Limb (tissue), 2 donors: ENCODE data around the gene AASS.

Experiments used
- DNase-seq, 2 donors: peaks; one replicate each; pipeline ENCODE4 v3.0.0-alpha.2; 2016; ENCODE audit errors: extremely low spot score in 2 of 2

Gene AASS

GRCh38 chr7:122123746-122124145 lies 20.3 kb downstream of the AASS start:
- no peak for DNase-seq

- no peak for DNase-seq
These were observed 25.3 kb downstream of the AASS start for GRCh38 chr7:122118757-122119156.

- no peak for DNase-seq
These were observed 41.0 kb downstream of the AASS start for GRCh38 chr7:122103064-122103463.

- no peak for DNase-seq
These were observed 44.0 kb downstream of the AASS start for GRCh38 chr7:122100021-122100420.

GRCh38 chr7:122095642-122096041 lies 48.4 kb downstream of the AASS start:
- DNase-seq, result no peak

GRCh38 chr7:122094549-122094948 lies 49.5 kb downstream of the AASS start:
- DNase-seq, result no peak

- peak; percentile 67 to 68 for DNase-seq
These were observed 50.9 kb downstream of the AASS start for GRCh38 chr7:122092964-122093797.

- no peak for DNase-seq
These were observed 61.4 kb downstream of the AASS start for GRCh38 chr7:122082670-122083069.

- no peak for DNase-seq
These were observed 61.9 kb downstream of the AASS start for GRCh38 chr7:122082160-122082559.

GRCh38 chr7:122073635-122074034 lies 70.4 kb downstream of the AASS start:
- DNase-seq, result no peak

- DNase-seq, result no peak
These were observed 71.0 kb downstream of the AASS start for GRCh38 chr7:122072924-122073599.

- no peak for DNase-seq
These were observed 71.8 kb downstream of the AASS start for GRCh38 chr7:122072272-122072671.

- DNase-seq, result no peak
These were observed 73.2 kb downstream of the AASS start for GRCh38 chr7:122070834-122071233.

GRCh38 chr7:122070062-122070461 lies 74.0 kb downstream of the AASS start:
- DNase-seq, result no peak

GRCh38 chr7:122068999-122069398 lies 75.0 kb downstream of the AASS start:
- DNase-seq, result no peak

GRCh38 chr7:122068046-122068445 lies 76.0 kb downstream of the AASS start:
- no peak for DNase-seq

GRCh38 chr7:122067077-122067476 lies 77.0 kb downstream of the AASS start:
- no peak for DNase-seq

GRCh38 chr7:122064971-122065370 lies 79.1 kb downstream of the AASS start:
- DNase-seq, result no peak

- DNase-seq, result no peak
These were observed 80.9 kb downstream of the AASS start for GRCh38 chr7:122063146-122063545.

- DNase-seq, result no peak
These were observed 84.5 kb downstream of the AASS start for GRCh38 chr7:122059542-122059941.

- no peak for DNase-seq
These were observed 87.1 kb downstream of the AASS start for GRCh38 chr7:122056977-122057376.

GRCh38 chr7:122055073-122055472 lies 89.0 kb downstream of the AASS start:
- DNase-seq, result no peak

GRCh38 chr7:122054393-122054792 lies 89.7 kb downstream of the AASS start:
- DNase-seq, result no peak
